Measurements from ENCODE around the gene ITGA3.

DNA sequence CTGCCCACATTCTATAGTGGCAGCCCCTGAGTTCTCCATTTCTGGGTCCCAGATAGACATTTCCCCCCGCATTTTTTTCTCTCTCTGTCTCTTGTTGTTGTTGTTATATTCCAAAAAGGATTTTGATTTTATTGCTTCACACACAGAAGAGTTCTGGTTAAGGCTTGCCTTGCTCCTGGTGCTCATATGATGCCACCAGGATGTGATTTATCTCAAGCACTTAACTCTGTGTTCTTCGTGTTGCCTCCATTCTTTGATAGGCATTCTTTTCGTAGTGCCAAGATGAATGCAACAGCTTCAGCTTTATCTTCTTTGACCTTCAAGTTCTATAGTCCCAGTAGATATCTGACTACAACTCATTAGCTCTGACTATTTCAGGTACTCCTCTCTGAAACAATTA, 9.1 kb downstream of the ITGA3 start:
- TF ChIP-seq, protein P1, sequence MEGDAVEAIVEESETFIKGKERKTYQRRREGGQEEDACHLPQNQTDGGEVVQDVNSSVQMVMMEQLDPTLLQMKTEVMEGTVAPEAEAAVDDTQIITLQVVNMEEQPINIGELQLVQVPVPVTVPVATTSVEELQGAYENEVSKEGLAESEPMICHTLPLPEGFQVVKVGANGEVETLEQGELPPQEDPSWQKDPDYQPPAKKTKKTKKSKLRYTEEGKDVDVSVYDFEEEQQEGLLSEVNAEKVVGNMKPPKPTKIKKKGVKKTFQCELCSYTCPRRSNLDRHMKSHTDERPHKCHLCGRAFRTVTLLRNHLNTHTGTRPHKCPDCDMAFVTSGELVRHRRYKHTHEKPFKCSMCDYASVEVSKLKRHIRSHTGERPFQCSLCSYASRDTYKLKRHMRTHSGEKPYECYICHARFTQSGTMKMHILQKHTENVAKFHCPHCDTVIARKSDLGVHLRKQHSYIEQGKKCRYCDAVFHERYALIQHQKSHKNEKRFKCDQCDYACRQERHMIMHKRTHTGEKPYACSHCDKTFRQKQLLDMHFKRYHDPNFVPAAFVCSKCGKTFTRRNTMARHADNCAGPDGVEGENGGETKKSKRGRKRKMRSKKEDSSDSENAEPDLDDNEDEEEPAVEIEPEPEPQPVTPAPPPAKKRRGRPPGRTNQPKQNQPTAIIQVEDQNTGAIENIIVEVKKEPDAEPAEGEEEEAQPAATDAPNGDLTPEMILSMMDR (IDR thresholded peaks at IDR 0.05) = no peak
- TF ChIP-seq POLR2A (IDR thresholded peaks at IDR 0.05) = no peak
